Nasal cavity respiratory epithelium epithelial cell of viscerocranial mucosa (primary cell): Measurements from ENCODE around the gene PANK3. TPM values are rescaled to one million over a fixed set of nuclear protein-coding genes. Genes with fewer than 3 reads are reported as not detected.

Experiments used
- total RNA-seq: library from RNA; depleted of rRNA; stranded (reverse); fragments of >200 nt; gene quantifications from 2 replicates; pipeline ENCODE4 v1.2.3, GENCODE V29; 2014

Gene PANK3
- total RNA-seq: 98.1 and 123 TPM in 2 replicates

DNA sequence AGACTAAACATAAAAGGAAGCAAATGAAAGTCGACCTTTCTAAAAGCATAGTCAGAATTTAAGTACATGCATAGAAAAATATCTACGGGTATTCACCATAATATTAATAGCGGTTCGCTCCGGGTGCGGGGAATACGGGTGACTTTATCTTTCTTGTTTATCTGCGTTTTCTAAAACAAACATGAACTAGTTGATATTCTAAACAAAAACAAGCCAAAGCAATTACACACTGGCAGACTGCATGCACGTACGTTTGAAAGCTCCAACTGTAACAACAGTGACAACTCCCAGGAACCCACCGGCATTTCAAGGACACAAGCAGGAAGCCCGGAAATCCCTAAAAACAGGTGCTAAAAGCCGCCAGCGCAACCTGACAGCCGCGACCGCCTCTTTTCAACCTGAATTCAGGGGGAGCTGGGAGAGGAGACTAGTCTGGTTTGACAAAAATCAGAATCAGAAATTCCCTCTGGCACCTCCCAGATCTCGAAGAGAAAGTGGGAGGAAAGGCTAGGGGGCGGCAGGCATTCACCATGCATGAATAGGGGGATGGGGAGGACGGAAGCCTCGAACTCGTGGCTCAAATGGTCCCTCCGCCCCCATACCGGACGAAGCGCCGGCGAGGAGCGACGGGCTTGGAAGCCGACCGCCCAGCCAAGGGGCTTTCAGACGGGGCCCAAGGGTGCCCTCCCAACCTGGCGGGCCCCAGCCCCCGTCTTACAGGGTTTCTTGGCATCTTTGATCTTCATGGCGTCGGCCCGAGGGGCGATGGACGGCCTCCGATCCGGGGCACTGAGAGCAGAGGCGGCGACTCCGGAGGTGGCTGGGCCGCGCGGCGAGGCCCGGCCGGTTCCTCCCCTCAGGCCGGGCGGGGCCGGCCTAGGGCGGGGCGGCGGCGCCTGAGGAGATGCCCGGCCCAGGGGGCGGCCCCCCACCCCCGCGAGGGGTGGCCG is at the start of gene PANK3:
Gene PANK3 (minus strand): TSS at position 831 of the 950 bp plus-strand sequence. CDS start 85 bp downstream, at position 746.

GRCh38 chr5:168528521-168529373 is 50.4 kb downstream of the PANK3 start, which contains the start of gene FBLL1:
Gene FBLL1 (plus strand): TSS chr5:168529305. CDS start chr5:168529505, 200 bp downstream.

Other genes starting within 250 kb of the PANK3 start
- gene RARS1, start 92.9 kb downstream of the PANK3 start, total RNA-seq: 117 and 133 TPM in 2 replicates
- gene FBLL1, start 50.1 kb downstream of the PANK3 start, total RNA-seq: 0.14 and 3.1 TPM in 2 replicates